Hypothalamus (tissue), 51 donors: Measurements from ENCODE around the gene SRSF10.

Source experiments
- DNase-seq, 51 donors: peaks; one replicate each; lab custom pipeline; 2025; lab: John Stamatoyannopoulos, UW

The SRSF10 gene

DNA sequence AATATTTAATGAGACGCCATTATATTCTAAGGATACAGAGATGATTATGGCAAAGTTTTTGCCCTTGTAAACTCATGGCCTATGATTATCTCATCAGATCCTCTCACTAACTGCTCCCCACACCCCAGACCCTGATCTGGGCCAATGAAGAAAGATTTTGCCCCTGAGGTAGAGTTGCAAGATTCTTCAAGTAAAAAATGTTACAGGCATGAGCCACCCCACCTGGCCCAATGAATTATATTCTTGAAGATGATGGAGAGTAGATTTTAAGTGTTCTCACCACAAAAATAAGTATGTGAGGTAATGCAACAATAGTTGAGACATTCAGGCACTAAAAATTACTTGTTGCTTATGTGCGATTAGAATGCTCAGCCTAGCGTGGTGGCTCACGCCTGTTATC, 65.2 kb downstream of the SRSF10 start:
- no peak for DNase-seq
